Transverse colon (tissue), 4 donors: ENCODE measurements around the gene NKX2-3. TPM values are rescaled to one million over a fixed set of nuclear protein-coding genes. Genes with fewer than 3 reads are reported as not detected.
A peak's percentile ranks its signal among the peaks of the same experiment; 100 is the strongest.

Experiments used
- DNase-seq: peaks from one replicate; pipeline ENCODE4 v3.0.0-alpha.2; 2019
- H3K27ac ChIP-seq, 4 donors: fragments of 200-600 bp; sonication (generic); 2 replicates each; pipeline ENCODE4 v1.5.1; 2016 to 2018; ENCODE audit warnings: inconsistent platforms in 4 of 4
- H3K27me3 ChIP-seq: fragments of 200-600 bp; sonication (generic); 2 replicates; pipeline ENCODE4 v1.5.1; 2017; ENCODE audit warnings: inconsistent platforms
- H3K36me3 ChIP-seq, 4 donors: fragments of 200-600 bp; sonication (generic); 2 replicates each; pipeline ENCODE4 v1.5.1; 2017 to 2019; ENCODE audit warnings: inconsistent platforms in 4 of 4
- H3K4me1 ChIP-seq, 4 donors: fragments of 200-600 bp; sonication (generic); 2 replicates each; pipeline ENCODE4 v1.5.1; 2017 to 2020; ENCODE audit warnings: inconsistent platforms in 4 of 4
- H3K4me3 ChIP-seq, 4 donors: fragments of 200-600 bp; sonication (generic); 1 replicate in 1 of 4; 2 replicates in 3 of 4; pipeline versions ENCODE4 v1.5.1 to v1.6.1; 2017 to 2019; ENCODE audit warnings: inconsistent platforms in 4 of 4
- H3K9me3 ChIP-seq, 2 donors: fragments of 200-600 bp; sonication (generic); 2 replicates each; pipeline ENCODE4 v1.5.1; 2017 to 2019; ENCODE audit warnings: inconsistent platforms in 2 of 2
- CTCF ChIP-seq, 5 experiments: fragments of 200-600 bp in 3 of 5; fragments of 450-650 bp in 2 of 5; sonication (generic) in 3 of 5; IDR thresholded peaks; 1 replicate in 2 of 5; 2 replicates in 3 of 5; pipeline ENCODE4 v1.5.1; 2016 to 2017; ENCODE audit warnings: antibody characterized with exemption in 5 of 5, inconsistent platforms in 3 of 5, mild to moderate bottlenecking in 2 of 5, moderate library complexity in 1 of 5
- EP300 ChIP-seq: sonication (generic); formaldehyde crosslinking; IDR thresholded peaks from one replicate; pipeline ENCODE4 v1.6.1; 2017; ENCODE audit warnings: antibody characterized with exemption, low read depth
- POLR2A ChIP-seq: fragments of 450-650 bp; IDR thresholded peaks from one replicate; pipeline ENCODE4 v1.6.1; 2016; ENCODE audit warnings: antibody characterized with exemption, mild to moderate bottlenecking, moderate library complexity
- POLR2AphosphoS5 ChIP-seq, 3 donors: sonication (generic); formaldehyde crosslinking; IDR thresholded peaks; one replicate each; pipeline ENCODE4 v1.6.1; 2016; ENCODE audit warnings: antibody characterized with exemption in 3 of 3
- WGBS, 2 donors: methylation state at CpG; one replicate each; pipeline ENCODE4 v1.1.5; 2018; ENCODE audit warnings: low coverage in 1 of 2; 5-methylcytosine and 5-hydroxymethylcytosine counted together
- in situ Hi-C, 4 donors: fragments of 200-750 bp; cut with MboI; loops; one replicate each; pipeline versions ENCODE4 v1.15.0 to v1.15.1; 2017; ENCODE audit warnings: low sequenced_read_pairs in 3 of 4, low pct_ligation_motif_present in 1 of 4, low pct_unique_long_range_greater_than_20kb in 1 of 4
- intact Hi-C: fragments of 100-400 bp; cut with DNase I; formaldehyde crosslinking; loops from one replicate; pipeline ENCODE4 v1.15.1; 2023; ENCODE audit warnings: low total_unique reads
- total RNA-seq, 4 donors: library from RNA; depleted of rRNA; stranded (reverse); fragments of >200 nt; gene quantifications; one replicate each; pipeline ENCODE4 v1.1.0, GENCODE V29; 2016

NKX2-3 gene
- total RNA-seq, 4 donors from 2014 or later, result 7.0 to 11.1 (median 9.7) TPM

GRCh38 chr10:99530108-99531025 is 2.4 kb upstream of the NKX2-3 start:
- intact Hi-C loops (no loop called here), in situ Hi-C loops (no loop called here)
- peak overlapping the region; percentile 33 to 55 (median 46) for H3K4me3 ChIP-seq
- H3K4me1 ChIP-seq, result peaks cover 0 to 32% (median 10%) of the 10 kb centered on the region in 4 donors
- no peaks in the 10 kb centered on the region for H3K36me3 ChIP-seq
- DNase-seq, result peak; percentile 22
- no peaks in the 10 kb centered on the region for H3K9me3 ChIP-seq
- no peak for TF ChIP-seq EP300
- TF ChIP-seq POLR2AphosphoS5 (IDR thresholded peaks at IDR 0.05), result peak in 1 of 3 donors; percentile 4
- TF ChIP-seq POLR2A, result no peak
- TF ChIP-seq CTCF (IDR thresholded peaks at IDR 0.05), result no peak
- H3K27ac ChIP-seq, result peak overlapping the region; percentile 86 to 94 (median 90)
- 18 to 21% methylated on average over 16 to 45 of the region's 46 CpGs for WGBS, 2 donors
- H3K27me3 ChIP-seq, result peaks cover 99% of the 10 kb centered on the region

DNA sequence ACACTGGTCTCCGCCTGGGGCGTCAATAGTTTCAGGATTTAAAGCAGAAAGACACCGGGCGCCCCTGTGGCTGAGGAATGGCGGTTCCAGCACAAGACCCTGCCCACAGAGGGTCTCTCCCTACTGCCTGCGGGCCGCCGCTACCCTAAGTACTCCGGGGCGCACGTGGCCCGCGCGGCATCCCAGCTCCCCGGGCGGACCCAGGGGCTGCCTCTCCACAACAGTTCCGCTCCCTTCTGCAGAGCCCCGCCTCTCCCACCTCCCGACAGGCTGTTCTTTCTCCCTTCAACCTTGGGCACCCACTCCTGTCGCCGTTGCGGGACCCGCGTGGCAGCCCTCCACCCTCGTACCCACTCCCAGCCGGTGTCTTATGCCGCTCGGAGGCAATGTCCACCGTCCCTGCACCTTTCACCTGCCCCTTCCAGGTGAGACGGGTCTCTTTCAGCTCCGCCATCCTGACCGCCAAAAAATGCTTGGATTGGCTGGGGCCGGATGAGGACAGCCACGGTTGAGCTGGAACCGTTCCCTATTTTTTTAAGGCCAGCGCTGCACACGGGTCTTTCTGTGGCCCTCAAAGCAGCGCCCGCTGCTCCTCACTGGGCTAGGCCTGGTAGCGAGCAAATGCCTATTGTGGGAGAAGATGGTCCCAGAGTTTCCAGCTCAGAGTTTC is 1.6 kb upstream of the NKX2-3 start:
- H3K9me3 ChIP-seq, result no peaks in the 10 kb centered on the region
- WGBS, 2 donors, result 18% methylated on average over 38 of the region's 40 CpGs; no CpG with 5 or more reads in 1 of the 2 donors
- intact Hi-C loops, result no loop called here
- H3K27me3 ChIP-seq, result peaks cover 100% of the 10 kb centered on the region
- H3K4me3 ChIP-seq, result peak overlapping the region; percentile 33 to 55 (median 46)
- in situ Hi-C loops, result no loop called here
- peaks cover 0 to 34% (median 17%) of the 10 kb centered on the region in 4 donors for H3K4me1 ChIP-seq
- H3K36me3 ChIP-seq, result no peaks in the 10 kb centered on the region
- peak overlapping the region; percentile 86 to 94 (median 90) for H3K27ac ChIP-seq
- TF ChIP-seq POLR2A, result no peak
- TF ChIP-seq POLR2AphosphoS5 (IDR thresholded peaks at IDR 0.05), result no peak
- TF ChIP-seq CTCF (IDR thresholded peaks at IDR 0.05), result no peak
- no peak for TF ChIP-seq EP300
- peak; percentile 18 for DNase-seq

GRCh38 chr10:99531696-99532593 is 797 bp upstream of the NKX2-3 start:
- intact Hi-C loops (no loop called here), in situ Hi-C loops (no loop called here)
- Histone ChIP-seq H3K4me3 (peak overlapping the region; percentile 33 to 55 (median 46)), H3K27ac (peak overlapping the region; percentile 86 to 94 (median 90)), H3K4me1 (peaks cover 0 to 36% (median 24%) of the 10 kb centered on the region in 4 donors), H3K9me3 (no peaks in the 10 kb centered on the region), H3K27me3 (peaks cover 100% of the 10 kb centered on the region), H3K36me3 (no peaks in the 10 kb centered on the region)
- TF ChIP-seq POLR2AphosphoS5 (IDR thresholded peaks at IDR 0.05) (no peak), POLR2A (no peak), EP300 (no peak), CTCF (IDR thresholded peaks at IDR 0.05) (no peak)
- DNase-seq, result no peak
- 9 to 38% methylated on average over 6 to 25 of the region's 25 CpGs for WGBS, 2 donors
